Activated CD8-positive, alpha-beta T cell treated with anti-CD3 and anti-CD28 coated beads, Interleukin-2, amount 10 ng/mL, durations not matched to agents 7 days and 5 days (primary cell): ENCODE measurements around the gene CORT. TPM values are rescaled to one million over a fixed set of nuclear protein-coding genes. Genes with fewer than 3 reads are reported as not detected.
"Not testable (repeated sequence)": the region's sequence is repeated elsewhere in the genome, so short reads cannot be mapped to it uniquely, and the experiment has no call there.

ENCODE experiments used
- ATAC-seq: fragments of 150-1000 bp; cut with Tn5 transposase; one replicate; pipeline ENCODE4 v1.10.0; 2021; ENCODE audit warnings: moderate library complexity
- CTCF ChIA-PET: fragments of 350-600 bp; sonication (Branson Sonifier 250); formaldehyde crosslinking; loops from one replicate; lab custom pipeline; 2021; ENCODE audit warnings: antibody characterized with exemption; lab: Charles Lee
- POLR2A ChIA-PET: fragments of 350-600 bp; sonication (Branson Sonifier 250); formaldehyde crosslinking; loops from one replicate; lab custom pipeline; 2021; ENCODE audit warnings: antibody characterized with exemption; lab: Charles Lee
- DNase-seq: peaks from one replicate; pipeline ENCODE4 v3.0.0-alpha.2; 2020
- H3K27ac Mint-ChIP-seq: one replicate; pipeline ENCODE4 v1.8.0; 2021; ENCODE audit warnings: mild to moderate bottlenecking, mixed read lengths
- H3K27me3 Mint-ChIP-seq: one replicate; pipeline ENCODE4 v1.8.0; 2021; ENCODE audit warnings: low read depth, mixed read lengths
- H3K36me3 Mint-ChIP-seq: one replicate; pipeline ENCODE4 v1.8.0; 2021; ENCODE audit warnings: low read depth, mixed read lengths
- H3K4me1 Mint-ChIP-seq: one replicate; pipeline ENCODE4 v1.8.0; 2021; ENCODE audit warnings: low read depth, mixed read lengths
- H3K4me3 Mint-ChIP-seq: one replicate; pipeline ENCODE4 v1.8.0; 2021; ENCODE audit warnings: mild to moderate bottlenecking, mixed read lengths
- H3K9me3 Mint-ChIP-seq: one replicate; pipeline ENCODE4 v1.8.0; 2022; ENCODE audit warnings: mixed read lengths; ENCODE audit not compliant: insufficient read depth
- total RNA-seq, 2 experiments: library from RNA; stranded (reverse); gene quantifications; one replicate each; pipeline ENCODE4 v1.2.3, GENCODE V29; 2021

CORT gene
- total RNA-seq, 2 experiments from 2014 or later = 0.95 TPM; not detected in 1

DNA sequence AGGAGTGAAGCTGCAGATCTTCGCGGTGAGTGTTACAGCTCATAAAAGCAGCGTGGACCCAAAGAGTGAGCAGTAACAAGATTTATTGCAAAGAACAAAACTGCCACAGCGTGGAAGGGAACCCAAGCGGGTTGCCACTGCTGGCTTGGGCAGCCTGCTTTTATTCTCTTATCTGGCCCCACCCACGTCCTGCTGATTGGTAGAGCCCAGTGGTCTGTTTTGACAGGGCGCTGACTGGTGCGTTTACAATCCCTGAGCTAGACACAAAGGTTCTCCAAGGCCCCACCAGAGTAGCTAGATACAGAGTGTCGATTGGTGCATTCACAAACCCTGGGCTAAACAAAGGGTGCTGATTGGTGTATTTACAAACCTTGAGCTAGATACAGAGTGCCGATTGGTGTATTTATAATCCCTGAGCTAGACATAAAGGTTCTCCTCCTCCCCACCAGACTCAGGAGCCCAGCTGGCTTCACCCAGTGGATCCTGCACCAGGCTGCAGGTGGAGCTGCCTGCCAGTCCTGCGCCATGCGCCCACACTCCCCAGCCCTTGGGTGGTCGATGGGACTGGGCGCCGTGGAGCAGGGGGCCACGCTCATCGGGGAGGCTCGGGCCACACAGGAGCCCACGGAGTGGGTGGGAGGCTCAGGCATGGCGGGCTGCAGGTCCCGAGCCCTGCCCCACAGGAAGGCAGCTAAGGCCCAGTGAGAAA is 23.9 kb upstream of the CORT start:
- DNase-seq, H3K27ac Mint-ChIP-seq, H3K9me3 Mint-ChIP-seq, H3K4me3 Mint-ChIP-seq, ATAC-seq, H3K27me3 Mint-ChIP-seq, POLR2A ChIA-PET, H3K36me3 Mint-ChIP-seq: not testable (repeated sequence)
- CTCF ChIA-PET = interaction anchor here (0.6 to 1.0 kb wide), 3 partner anchors 9 to 216 kb away, joined by 3 to 5 read pairs (median 5); partner anchors contain the start of gene KIF1B
- H3K4me1 Mint-ChIP-seq = peaks cover 17% of the 10 kb centered on the region

DNA sequence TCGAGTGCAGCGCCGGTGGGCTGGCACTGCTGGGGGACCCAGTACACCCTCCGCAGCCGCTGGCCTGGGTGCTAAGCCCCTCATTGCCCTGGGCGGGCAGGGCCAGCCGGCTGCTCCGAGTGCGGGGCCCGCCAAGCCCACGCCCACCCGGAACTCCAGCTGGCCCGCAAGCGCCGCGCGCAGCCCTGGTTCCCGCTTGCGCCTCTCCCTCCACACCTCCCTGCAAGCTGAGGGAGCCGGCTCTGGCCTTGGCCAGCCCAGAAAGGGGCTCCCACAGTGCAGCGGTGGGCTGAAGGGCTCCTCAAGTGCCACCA is 23.3 kb upstream of the CORT start:
- H3K36me3 Mint-ChIP-seq, H3K4me3 Mint-ChIP-seq, H3K27me3 Mint-ChIP-seq, ATAC-seq, H3K9me3 Mint-ChIP-seq, POLR2A ChIA-PET, DNase-seq, H3K27ac Mint-ChIP-seq: not testable (repeated sequence)
- CTCF ChIA-PET = interaction anchor here (0.9 to 1.0 kb wide), 2 partner anchors 8 to 216 kb away, joined by 5 read pairs; partner anchors contain the start of gene KIF1B
- H3K4me1 Mint-ChIP-seq = peaks cover 22% of the 10 kb centered on the region

DNA sequence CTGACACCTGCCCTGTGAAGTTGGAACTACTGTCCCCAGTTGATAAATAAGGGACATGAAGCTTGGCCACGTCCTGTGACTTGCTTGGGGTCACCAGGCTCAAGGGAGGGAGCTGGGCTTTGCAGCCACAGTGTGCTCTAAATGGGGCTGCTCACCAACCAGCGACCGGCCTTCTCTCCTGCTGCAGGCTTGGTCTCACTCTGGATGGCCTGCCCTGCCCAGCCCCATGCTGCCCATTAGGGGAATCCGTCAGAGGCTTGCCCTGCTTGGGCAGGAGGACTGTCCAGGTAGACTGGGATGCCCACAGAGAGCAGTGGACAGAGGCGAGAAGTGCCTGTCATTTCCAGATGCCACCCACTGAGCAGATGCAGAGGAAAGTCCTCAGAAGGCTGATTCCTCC is 20.8 kb upstream of the CORT start:
- DNase-seq (no peak), ATAC-seq (no peak)
- Mint-ChIP-seq H3K4me3 (peak overlapping the region; percentile 93), H3K9me3 (no peaks in the 10 kb centered on the region), H3K27me3 (no peaks in the 10 kb centered on the region), H3K36me3 (no peaks in the 10 kb centered on the region), H3K27ac (no peak overlapping the region), H3K4me1 (peaks cover 27% of the 10 kb centered on the region)
- ChIA-PET POLR2A (interaction anchor here (1.0 kb wide), 1 partner anchor 65 kb away, joined by 3 read pairs; no protein-coding TSS in a partner anchor), CTCF (interaction anchor here (0.9 to 4.0 kb wide), 16 partner anchors 11 to 486 kb away, joined by 3 to 127 read pairs (median 14); partner anchors contain the start of genes KIF1B, LZIC, NMNAT1 and PGD)

DNA sequence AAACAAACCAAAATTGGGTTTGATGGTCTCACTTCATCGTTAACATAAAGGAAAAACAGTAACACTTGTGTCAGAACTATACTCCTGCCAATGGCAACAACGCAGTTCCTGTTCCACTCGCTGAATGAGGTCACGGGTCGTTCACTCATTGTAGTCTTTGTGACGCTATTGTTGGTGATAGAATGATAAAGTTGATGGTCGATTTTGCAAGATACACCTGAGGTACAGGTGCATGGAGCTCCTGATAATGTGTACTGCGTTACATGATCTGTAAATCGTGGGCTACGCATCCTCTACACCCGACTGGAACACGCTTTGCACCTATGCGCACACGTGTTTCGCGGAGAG is 20.0 kb upstream of the CORT start:
- Mint-ChIP-seq H3K4me1 (peaks cover 27% of the 10 kb centered on the region), H3K27ac (peak overlapping the region; percentile 95), H3K4me3 (peak overlapping the region; percentile 93), H3K36me3 (no peaks in the 10 kb centered on the region), H3K27me3 (no peaks in the 10 kb centered on the region), H3K9me3 (no peaks in the 10 kb centered on the region)
- DNase-seq (peak; percentile 44), ATAC-seq (peak; percentile 2)
- POLR2A ChIA-PET = interaction anchor here (0.6 to 2.7 kb wide), 4 partner anchors 43 to 193 kb away, joined by 3 to 14 read pairs (median 4); no protein-coding TSS in a partner anchor
- CTCF ChIA-PET = interaction anchor here (0.6 to 4.0 kb wide), 25 partner anchors 13 to 486 kb away, joined by 3 to 127 read pairs (median 5); partner anchors contain the start of genes KIF1B, LZIC, NMNAT1 and PGD

DNA sequence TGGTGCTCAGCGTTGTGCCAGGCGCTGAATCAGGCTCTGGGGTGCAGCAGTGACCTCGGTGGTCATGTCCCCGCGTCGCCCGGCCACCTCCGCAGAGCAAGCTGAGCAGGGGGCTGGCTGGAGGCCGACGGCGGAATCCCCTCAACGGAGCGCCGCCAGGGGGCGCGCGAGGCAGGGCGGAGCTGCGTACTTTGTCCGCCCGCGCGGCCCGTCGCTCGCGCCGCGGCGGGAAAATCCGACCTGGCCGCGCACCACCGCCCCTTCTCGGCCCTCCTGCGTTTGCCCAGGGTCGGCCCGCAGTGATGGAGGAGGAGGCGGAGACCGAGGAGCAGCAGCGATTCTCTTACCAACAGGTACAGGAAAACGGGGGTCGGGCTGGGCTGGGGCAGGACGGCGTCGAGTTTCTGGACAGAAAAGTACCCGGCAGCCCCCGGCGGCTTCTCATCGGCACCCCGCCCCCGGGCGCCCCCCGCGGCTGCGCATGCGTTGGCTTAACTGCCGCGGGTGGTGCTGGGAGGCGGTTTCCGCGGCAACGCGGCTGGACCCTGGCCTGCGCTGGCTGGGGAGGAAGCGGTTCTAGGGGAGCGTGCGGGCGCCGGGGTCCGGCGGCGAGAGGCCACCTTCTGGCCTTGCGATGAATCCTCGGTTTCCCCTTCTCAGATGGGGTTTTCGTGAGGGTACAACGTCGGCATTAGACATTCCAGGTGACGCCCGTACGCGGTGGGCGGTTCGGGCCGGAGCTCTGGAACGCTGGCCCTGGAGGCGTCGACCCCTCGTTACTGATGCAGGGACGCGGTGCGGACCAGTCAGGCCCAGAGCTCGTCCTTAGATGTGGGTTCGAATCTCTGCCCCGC is 19.4 kb upstream of the CORT start, which contains the start of gene CENPS:
Gene CENPS (plus strand): TSS at position 218 of the 854 bp plus-strand sequence. CDS start 85 bp downstream, at position 303.
- Mint-ChIP-seq H3K36me3 (no peaks in the 10 kb centered on the region), H3K27me3 (no peaks in the 10 kb centered on the region), H3K4me1 (peaks cover 27% of the 10 kb centered on the region), H3K4me3 (peak within 1 kb of the TSS; percentile 93), H3K9me3 (no peaks in the 10 kb centered on the region), H3K27ac (peak within 1 kb of the TSS; percentile 95)
- DNase-seq (peak; percentile 93), ATAC-seq (peak; percentile 89)
- CTCF ChIA-PET = interaction anchor here (0.6 to 4.0 kb wide), 34 partner anchors 12 to 487 kb away, joined by 3 to 127 read pairs (median 4); partner anchors contain the start of genes DFFA, KIF1B, LZIC and NMNAT1
- POLR2A ChIA-PET = interaction anchor here (0.6 to 2.7 kb wide), 9 partner anchors 15 to 220 kb away, joined by 3 to 14 read pairs (median 3); partner anchors contain the start of genes KIF1B and PEX14

DNA sequence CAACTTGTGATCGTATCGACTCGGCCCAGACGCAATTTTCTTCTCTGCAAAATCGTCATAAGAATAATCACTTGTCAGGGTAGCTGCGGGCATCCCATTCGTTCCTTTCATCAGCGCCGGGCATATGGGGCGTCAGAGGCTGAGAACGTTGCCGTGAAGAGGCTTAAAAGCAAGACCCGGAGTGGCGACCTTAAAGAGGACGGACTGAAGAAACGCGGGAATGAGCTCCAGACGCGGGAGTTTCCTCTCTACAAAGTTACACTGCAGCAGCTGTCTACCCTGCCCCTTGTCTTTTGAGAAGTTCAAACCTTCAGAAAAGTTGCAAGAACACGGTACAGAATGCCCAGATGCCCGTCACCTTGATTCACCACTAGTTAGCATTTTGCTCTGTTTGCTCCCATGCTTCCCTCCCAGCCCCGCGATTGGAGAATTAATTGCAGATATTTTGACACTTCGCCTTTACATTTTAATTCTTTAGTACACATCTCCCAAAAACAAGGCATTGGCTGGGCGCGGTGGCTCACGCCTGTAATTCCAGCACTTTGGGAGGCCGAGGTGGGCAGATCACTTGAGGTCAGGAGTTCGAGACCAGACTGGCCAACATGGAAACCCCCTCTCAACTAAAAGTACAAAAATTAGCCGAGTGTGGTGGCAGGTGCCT is 18.6 kb upstream of the CORT start:
- no peaks in the 10 kb centered on the region for H3K9me3 Mint-ChIP-seq
- H3K36me3 Mint-ChIP-seq = no peaks in the 10 kb centered on the region
- CTCF ChIA-PET = interaction anchor here (0.7 to 4.0 kb wide), 19 partner anchors 13 to 488 kb away, joined by 3 to 127 read pairs (median 4); partner anchors contain the start of genes DFFA, KIF1B, LZIC and NMNAT1
- H3K27me3 Mint-ChIP-seq = no peaks in the 10 kb centered on the region
- POLR2A ChIA-PET = interaction anchor here (0.6 to 2.7 kb wide), 6 partner anchors 16 to 221 kb away, joined by 3 to 14 read pairs (median 3); partner anchors contain the start of genes KIF1B and PEX14
- H3K27ac Mint-ChIP-seq = peak overlapping the region; percentile 95
- ATAC-seq (no peak), DNase-seq (peak; percentile 46)
- peaks cover 27% of the 10 kb centered on the region for H3K4me1 Mint-ChIP-seq
- H3K4me3 Mint-ChIP-seq = peak overlapping the region; percentile 93

DNA sequence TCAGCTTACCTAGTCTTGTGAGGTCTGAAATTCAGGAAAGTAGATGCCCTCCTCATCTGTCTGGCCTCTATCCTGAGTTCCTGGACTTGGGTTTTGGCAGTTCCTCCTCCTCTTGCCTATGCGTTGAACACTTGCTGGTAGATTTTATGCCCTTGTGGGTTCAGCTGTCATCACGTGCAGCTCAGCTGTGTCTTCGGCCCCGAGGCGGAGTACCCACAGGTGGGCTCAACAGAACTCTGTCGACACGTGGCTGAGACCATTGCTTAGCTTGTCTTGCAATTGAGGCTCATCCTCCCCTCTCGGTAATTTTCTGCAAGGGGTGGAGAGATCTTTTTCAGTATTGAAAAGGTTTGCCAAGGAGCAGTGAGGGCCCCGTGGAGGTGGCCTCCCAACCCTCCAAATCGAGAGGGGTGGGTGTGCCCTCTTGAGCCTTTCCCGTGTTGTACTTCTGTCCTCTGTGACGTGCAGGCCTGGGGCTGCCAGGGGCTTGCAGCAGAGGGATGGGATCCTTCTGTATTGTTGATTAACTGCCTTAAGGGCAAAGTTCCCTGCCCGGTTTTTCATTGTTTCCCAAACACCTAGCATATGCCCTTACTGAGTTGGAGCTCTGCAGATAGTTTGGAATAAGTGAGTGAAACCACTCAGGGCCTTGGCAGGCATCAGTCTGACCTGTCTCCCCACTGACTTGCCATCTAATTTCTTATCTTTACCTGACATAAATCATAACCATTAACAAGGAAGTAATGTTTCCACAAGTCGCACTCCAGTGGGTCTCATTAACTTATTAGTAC is 16.7 kb upstream of the CORT start:
- no peak for ATAC-seq
- Mint-ChIP-seq H3K27ac (no peak overlapping the region), H3K27me3 (no peaks in the 10 kb centered on the region), H3K9me3 (no peaks in the 10 kb centered on the region), H3K4me3 (no peak overlapping the region), H3K4me1 (peaks cover 25% of the 10 kb centered on the region), H3K36me3 (no peaks in the 10 kb centered on the region)
- DNase-seq = no peak
- ChIA-PET CTCF (interaction anchor here (1.2 to 7.2 kb wide), 3 partner anchors 9 to 74 kb away, joined by 3 to 50 read pairs (median 4); no protein-coding TSS in a partner anchor), POLR2A (interaction anchor here (0.6 kb wide), 1 partner anchor 245 kb away, joined by 3 read pairs; no protein-coding TSS in a partner anchor)

DNA sequence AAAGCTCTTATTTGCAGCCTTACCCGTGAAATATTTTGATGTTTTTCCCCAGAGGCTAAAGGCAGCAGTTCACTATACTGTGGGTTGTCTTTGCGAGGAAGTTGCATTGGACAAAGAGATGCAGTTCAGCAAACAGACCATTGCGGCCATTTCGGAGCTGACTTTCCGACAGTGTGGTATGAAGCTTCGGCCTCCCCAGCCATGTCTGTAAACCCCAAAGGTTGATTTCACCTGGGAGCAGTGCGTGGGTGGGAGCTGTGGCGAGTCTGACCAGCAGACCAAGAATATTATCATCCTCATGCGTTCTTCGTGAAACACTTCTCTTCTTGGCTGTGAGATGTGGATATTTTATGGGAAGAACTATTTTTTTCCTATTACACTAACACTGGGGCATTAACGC is 16.0 kb upstream of the CORT start:
- POLR2A ChIA-PET = interaction anchor here (0.6 kb wide), 1 partner anchor 246 kb away, joined by 3 read pairs; no protein-coding TSS in a partner anchor
- H3K4me3 Mint-ChIP-seq = no peak overlapping the region
- H3K4me1 Mint-ChIP-seq = peaks cover 25% of the 10 kb centered on the region
- ATAC-seq (no peak), DNase-seq (no peak)
- CTCF ChIA-PET = interaction anchor here (1.9 to 7.2 kb wide), 3 partner anchors 8 to 73 kb away, joined by 4 to 50 read pairs (median 5); no protein-coding TSS in a partner anchor
- H3K27ac Mint-ChIP-seq = no peak overlapping the region
- H3K27me3 Mint-ChIP-seq = no peaks in the 10 kb centered on the region
- no peaks in the 10 kb centered on the region for H3K9me3 Mint-ChIP-seq
- no peaks in the 10 kb centered on the region for H3K36me3 Mint-ChIP-seq

DNA sequence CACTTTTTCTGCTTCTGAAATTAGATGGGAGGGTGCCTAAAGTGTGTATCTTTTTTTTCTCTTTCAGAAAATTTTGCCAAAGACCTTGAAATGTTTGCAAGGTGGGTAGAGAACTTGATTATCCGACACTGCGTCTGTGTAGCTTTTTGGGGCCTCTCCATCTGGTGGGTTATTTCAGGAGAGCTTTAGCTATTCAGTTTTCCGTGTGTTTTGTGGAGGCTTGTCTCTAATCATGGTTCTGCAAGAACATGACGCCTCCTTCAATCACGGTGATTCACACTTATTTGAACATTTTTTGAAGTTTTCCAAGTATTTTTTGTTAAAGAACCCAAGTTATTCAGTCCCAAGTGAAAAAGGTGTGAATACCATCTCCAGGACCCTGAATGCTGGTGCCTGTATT is 15.2 kb upstream of the CORT start:
- CTCF ChIA-PET = interaction anchor here (1.2 to 7.2 kb wide), 3 partner anchors 9 to 60 kb away, joined by 3 to 50 read pairs (median 5); no protein-coding TSS in a partner anchor
- H3K4me3 Mint-ChIP-seq = no peak overlapping the region

DNA sequence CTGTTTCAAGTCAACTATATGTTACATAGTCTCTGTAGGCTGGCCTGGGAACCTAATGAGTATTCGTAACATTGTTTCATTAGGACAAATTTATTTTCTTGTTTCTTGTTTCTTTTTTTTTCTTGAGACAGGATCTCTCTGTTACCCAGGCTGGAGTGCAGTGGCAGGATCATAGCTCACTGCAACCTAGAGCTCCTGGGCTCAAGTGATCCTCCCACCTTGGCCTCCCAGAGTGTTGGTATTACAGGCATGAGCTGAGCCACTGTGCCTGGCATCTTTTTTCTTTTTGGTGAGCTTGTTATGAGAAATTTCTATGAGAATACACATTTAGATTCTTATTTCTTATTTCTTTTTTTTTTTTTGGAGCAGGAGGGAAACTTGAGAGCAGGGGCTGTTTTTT is 12.8 kb upstream of the CORT start:
- H3K4me1 Mint-ChIP-seq = peaks cover 3% of the 10 kb centered on the region
- no peaks in the 10 kb centered on the region for H3K9me3 Mint-ChIP-seq
- POLR2A ChIA-PET = interaction anchor here (0.6 kb wide), 1 partner anchor 121 kb away, joined by 3 read pairs; no protein-coding TSS in a partner anchor
- H3K36me3 Mint-ChIP-seq = peaks cover 1% of the 10 kb centered on the region
- no peak overlapping the region for H3K27ac Mint-ChIP-seq
- CTCF ChIA-PET = interaction anchor here (7.2 kb wide), 1 partner anchor 57 kb away, joined by 50 read pairs; no protein-coding TSS in a partner anchor
- no peaks in the 10 kb centered on the region for H3K27me3 Mint-ChIP-seq
- ATAC-seq (no peak), DNase-seq (no peak)
- no peak overlapping the region for H3K4me3 Mint-ChIP-seq

More for the DNA sequence above, 15.2 kb upstream of the CORT start:
- Mint-ChIP-seq H3K27me3 (no peaks in the 10 kb centered on the region), H3K4me1 (peaks cover 23% of the 10 kb centered on the region), H3K9me3 (no peaks in the 10 kb centered on the region), H3K36me3 (no peaks in the 10 kb centered on the region), H3K27ac (no peak overlapping the region)
- ATAC-seq (no peak), DNase-seq (no peak)
- POLR2A ChIA-PET = interaction anchor here (0.5 kb wide), 1 partner anchor 59 kb away, joined by 3 read pairs; no protein-coding TSS in a partner anchor
